Measurements from ENCODE around the gene MFSD8. TPM values are rescaled to one million over a fixed set of nuclear protein-coding genes. Genes with fewer than 3 reads are reported as not detected.

Gene MFSD8
- total RNA-seq, 1 experiment from 2014 or later = 24.0 TPM

DNA sequence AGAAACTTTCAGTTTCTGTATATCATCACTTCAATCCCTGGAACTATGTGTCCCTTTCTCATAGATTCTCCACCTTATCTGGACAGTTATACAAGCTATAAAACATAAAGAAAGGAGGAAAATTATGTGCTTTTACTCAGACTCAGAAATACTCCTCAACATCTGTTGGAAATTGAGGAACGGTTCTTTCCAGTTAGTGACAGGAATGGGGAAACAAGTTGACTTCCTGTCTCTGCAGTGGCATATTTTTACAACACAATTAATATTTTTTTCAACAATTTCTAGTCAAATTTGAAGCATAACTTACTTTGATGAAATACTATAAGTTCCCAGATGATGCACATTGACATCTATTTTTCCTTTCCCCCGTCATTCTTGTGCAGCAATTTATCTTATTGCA, 28.2 kb upstream of the MFSD8 start:
- no peaks in the 10 kb centered on the region for H3K27me3 ChIP-seq (ENCODE audit: insufficient read depth, low read length)

More for the DNA sequence above, 28.2 kb upstream of the MFSD8 start:
- no peak overlapping the region for H3K4me3 Mint-ChIP-seq
- Histone ChIP-seq H2BK5ac (ENCODE audit: insufficient read length, low read length) (no peak overlapping the region), H2BK15ac (ENCODE audit: low read depth, low read length) (no peak overlapping the region), H4K20me1 (ENCODE audit: control insufficient read depth, insufficient read depth, insufficient read length) (no peaks in the 10 kb centered on the region), H3K79me2 (ENCODE audit: insufficient read depth, low read length) (no peaks in the 10 kb centered on the region), H3K14ac (ENCODE audit: insufficient read depth, low read length) (no peak overlapping the region), H2BK120ac (ENCODE audit: low read depth, low read length, poor library complexity, severe bottlenecking) (no peak overlapping the region), H3K56ac (ENCODE audit: insufficient read length, low read depth, low read length) (no peak overlapping the region), H3K18ac (ENCODE audit: insufficient read length, low read depth, low read length) (no peak overlapping the region), H2AK5ac (ENCODE audit: insufficient read length, low read length) (no peak overlapping the region), H3K9ac (ENCODE audit: extremely low read depth, insufficient read length, low read length) (no peak overlapping the region), H4K8ac (replicated peaks; ENCODE audit: insufficient read length, low read depth, low read length) (no peak overlapping the region), H3K79me1 (ENCODE audit: insufficient read depth, low read depth, low read length, poor library complexity, severe bottlenecking) (no peaks in the 10 kb centered on the region), H4K91ac (ENCODE audit: insufficient read length, low read depth, low read length) (no peak overlapping the region), H3K27ac (ENCODE audit: insufficient read length, low read depth, low read length) (no peak overlapping the region), H3K23ac (ENCODE audit: insufficient read length, low read depth, low read length) (no peak overlapping the region), H3K4ac (ENCODE audit: low read depth, low read length) (no peak overlapping the region), H2BK20ac (ENCODE audit: low read depth, low read length, poor library complexity, severe bottlenecking) (no peak overlapping the region), H3K9me3 (ENCODE audit: control insufficient read depth, low read depth, low read length) (no peaks in the 10 kb centered on the region), H3K4me1 (ENCODE audit: insufficient read depth, low read length) (no peaks in the 10 kb centered on the region), H2AFZ (ENCODE audit: low read length) (no peak overlapping the region), H3K4me2 (ENCODE audit: insufficient read depth, insufficient read length, low read length) (no peak overlapping the region), H3K23me2 (ENCODE audit: insufficient read length, low read depth, low read length, poor library complexity, severe bottlenecking) (no peaks in the 10 kb centered on the region), H2BK12ac (ENCODE audit: insufficient read length, low read depth, low read length) (no peak overlapping the region), H3T11ph (ENCODE audit: low read length) (no peak overlapping the region), H4K5ac (ENCODE audit: insufficient read length, low read depth, low read length) (no peak overlapping the region)
- no peak overlapping the region for H3K27ac Mint-ChIP-seq
- no peak for DNase-seq
- peaks cover 4 to 9% of the 10 kb centered on the region in 2 experiments; a peak in 4 of 5 replicates for H3K9me3 Mint-ChIP-seq
- no peaks in the 10 kb centered on the region for H3K4me1 Mint-ChIP-seq
- WGBS (ENCODE audit: extremely low coverage, insufficient read length, low lambda C conversion rate) = no CpG with 5 or more reads among the region's 2 CpGs
- peaks cover 22 to 49% (median 23%) of the 10 kb centered on the region in 3 experiments for H3K36me3 Mint-ChIP-seq (ENCODE audit: insufficient read depth in 1 of 3, low read depth in 3 of 3)
- no peaks in the 10 kb centered on the region for H3K27me3 Mint-ChIP-seq (ENCODE audit: low read depth)
- TF ChIP-seq, protein P1, sequence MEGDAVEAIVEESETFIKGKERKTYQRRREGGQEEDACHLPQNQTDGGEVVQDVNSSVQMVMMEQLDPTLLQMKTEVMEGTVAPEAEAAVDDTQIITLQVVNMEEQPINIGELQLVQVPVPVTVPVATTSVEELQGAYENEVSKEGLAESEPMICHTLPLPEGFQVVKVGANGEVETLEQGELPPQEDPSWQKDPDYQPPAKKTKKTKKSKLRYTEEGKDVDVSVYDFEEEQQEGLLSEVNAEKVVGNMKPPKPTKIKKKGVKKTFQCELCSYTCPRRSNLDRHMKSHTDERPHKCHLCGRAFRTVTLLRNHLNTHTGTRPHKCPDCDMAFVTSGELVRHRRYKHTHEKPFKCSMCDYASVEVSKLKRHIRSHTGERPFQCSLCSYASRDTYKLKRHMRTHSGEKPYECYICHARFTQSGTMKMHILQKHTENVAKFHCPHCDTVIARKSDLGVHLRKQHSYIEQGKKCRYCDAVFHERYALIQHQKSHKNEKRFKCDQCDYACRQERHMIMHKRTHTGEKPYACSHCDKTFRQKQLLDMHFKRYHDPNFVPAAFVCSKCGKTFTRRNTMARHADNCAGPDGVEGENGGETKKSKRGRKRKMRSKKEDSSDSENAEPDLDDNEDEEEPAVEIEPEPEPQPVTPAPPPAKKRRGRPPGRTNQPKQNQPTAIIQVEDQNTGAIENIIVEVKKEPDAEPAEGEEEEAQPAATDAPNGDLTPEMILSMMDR (conservative IDR thresholded peaks at IDR 0.05) = no peak

Data from H9 (cell line).